Activated CD4-positive, CD25-positive, alpha-beta regulatory T cell (primary cell): ENCODE measurements around the gene TYW1.
"Not testable (repeated sequence)": the region's sequence is repeated elsewhere in the genome, so short reads cannot be mapped to it uniquely, and the experiment has no call there.

Experiments used
- DNase-seq, 4 experiments: peaks; one replicate each; lab custom pipeline; 2025; lab: John Stamatoyannopoulos, UW

TYW1 gene

GRCh38 chr7:67192123-67192702, 195.6 kb downstream of the TYW1 start:
- DNase-seq, result not testable (repeated sequence)

- DNase-seq, result not testable (repeated sequence)
Observed at GRCh38 chr7:67192889-67193613, 196.4 kb downstream of the TYW1 start.

GRCh38 chr7:67196176-67196575, 199.5 kb downstream of the TYW1 start:
- DNase-seq, result not testable (repeated sequence)

- DNase-seq, result not testable (repeated sequence)
Observed at GRCh38 chr7:67198865-67199526, 202.4 kb downstream of the TYW1 start.

GRCh38 chr7:67205772-67206171, 209.1 kb downstream of the TYW1 start:
- not testable (repeated sequence) for DNase-seq

GRCh38 chr7:67206452-67206851, 209.8 kb downstream of the TYW1 start:
- DNase-seq, result no peak

DNA sequence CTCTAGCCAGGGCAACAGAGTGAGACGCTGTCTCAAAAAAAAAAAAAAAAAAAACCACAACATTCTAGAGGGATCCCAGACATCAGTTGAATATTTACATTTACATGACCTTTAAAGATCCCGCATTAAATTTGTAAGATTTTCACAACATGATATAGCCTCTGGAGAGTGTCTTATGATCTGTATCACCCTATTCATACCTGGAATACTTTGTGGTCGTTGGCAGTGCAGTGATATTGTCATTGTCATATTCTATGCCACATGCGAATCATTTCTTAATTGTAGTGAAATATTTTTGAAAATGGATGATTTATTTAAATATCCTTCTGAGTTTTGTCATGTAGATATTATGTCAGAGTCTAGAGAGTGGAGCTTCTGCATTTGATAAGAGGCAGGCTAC, 212.0 kb downstream of the TYW1 start:
- not testable (repeated sequence) for DNase-seq

GRCh38 chr7:67209256-67209655, 212.6 kb downstream of the TYW1 start:
- DNase-seq, result no peak

- DNase-seq, result no peak
Observed at GRCh38 chr7:67210567-67210966, 213.9 kb downstream of the TYW1 start.

DNA sequence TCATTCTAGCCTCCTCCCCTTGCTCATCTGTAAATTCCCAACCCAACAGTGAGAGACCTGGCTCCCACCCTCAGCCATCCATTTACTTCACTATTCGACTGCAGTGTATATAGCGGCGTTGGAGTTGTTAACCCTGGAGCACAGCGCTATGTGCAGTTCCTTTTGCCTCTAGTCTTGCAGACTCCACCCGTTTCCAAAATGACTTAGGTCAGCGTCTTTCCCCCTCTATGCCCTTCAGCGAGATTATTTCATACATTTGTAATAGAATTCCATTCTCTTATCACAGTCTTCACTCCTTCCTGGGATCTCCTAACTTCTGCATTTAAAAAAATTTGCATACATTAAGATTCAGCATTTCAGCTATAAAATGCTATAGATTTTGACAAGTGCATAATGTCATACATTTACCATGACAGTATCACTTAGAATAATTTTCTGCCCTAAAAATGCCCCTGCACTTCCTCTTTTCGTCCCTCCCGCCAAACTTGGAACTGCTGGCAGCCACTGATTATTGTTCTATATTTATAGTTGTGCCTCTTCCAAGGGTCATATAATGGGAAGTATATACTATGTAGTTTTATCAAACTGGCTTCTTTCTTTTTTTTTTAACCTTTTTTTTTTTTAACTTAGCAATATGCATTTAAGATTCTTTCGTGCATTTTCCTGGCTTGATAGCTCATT, 215.2 kb downstream of the TYW1 start:
- not testable (repeated sequence) for DNase-seq

DNA sequence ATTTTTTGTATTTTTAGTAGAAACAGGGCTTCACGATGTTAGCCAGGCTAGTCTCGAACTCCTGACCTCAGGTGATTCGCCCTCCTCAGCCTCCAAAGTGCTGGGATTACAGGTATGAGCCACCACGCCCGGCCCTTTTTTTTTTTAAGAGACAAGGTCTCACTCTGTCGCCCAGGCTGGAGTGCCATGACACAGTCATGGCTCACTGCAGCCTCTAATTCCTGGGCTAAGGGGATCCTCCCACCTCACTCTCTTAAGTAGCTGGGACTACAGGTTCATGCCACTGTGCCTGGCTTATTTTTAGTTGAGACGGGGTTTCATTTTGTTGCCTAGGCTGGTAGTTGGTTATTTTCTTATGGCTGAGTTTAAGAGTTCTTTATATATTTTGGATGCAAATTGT, 216.4 kb downstream of the TYW1 start:
- DNase-seq, result not testable (repeated sequence)

- not testable (repeated sequence) for DNase-seq
Observed at GRCh38 chr7:67223551-67223950, 226.9 kb downstream of the TYW1 start.

GRCh38 chr7:67226340-67226907, 229.8 kb downstream of the TYW1 start:
- DNase-seq, result not testable (repeated sequence)

DNA sequence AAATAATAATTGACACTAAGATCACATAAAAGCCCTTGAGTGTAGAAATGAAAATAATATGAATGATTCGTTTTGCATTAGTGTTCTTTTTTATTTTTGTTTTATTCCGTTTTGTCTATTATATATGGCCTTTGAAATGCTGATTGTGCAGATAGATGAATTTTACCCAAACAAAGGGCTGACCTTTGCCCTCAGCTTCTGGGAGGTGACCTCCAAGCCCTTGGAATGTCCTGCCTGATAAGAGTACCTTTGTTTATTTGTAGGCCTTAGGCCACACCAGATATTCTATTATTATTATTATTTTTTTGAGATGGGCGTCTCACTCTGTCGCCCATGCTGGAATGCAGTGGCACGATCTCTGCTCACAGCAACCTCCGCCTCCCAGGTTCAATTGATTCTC, 230.3 kb downstream of the TYW1 start:
- not testable (repeated sequence) for DNase-seq

- DNase-seq, result not testable (repeated sequence)
Observed at GRCh38 chr7:67229018-67229417, 232.4 kb downstream of the TYW1 start.

- not testable (repeated sequence) for DNase-seq
Observed at GRCh38 chr7:67230029-67230428, 233.4 kb downstream of the TYW1 start.

- not testable (repeated sequence) for DNase-seq
Observed at GRCh38 chr7:67233506-67233905, 236.9 kb downstream of the TYW1 start.

DNA sequence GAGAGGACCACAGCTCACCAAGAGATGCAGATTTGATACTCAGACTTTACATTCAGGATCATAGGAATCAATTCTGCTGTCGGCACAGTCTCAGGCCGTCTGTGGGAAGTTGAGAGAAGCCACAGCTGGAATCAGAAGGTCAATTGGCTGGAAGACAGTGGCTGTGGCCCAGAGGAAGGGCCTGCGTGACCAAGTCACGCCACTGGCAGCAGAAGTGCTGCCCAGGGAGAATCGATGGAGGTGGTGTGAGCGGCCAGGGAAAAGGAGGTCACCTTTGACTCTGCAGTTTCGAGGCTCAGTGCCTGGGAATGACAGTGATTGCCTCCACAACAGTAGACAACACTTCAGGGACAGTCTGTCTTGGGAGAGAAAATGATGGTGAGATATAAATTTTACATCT, 239.6 kb downstream of the TYW1 start:
- DNase-seq, result not testable (repeated sequence)

DNA sequence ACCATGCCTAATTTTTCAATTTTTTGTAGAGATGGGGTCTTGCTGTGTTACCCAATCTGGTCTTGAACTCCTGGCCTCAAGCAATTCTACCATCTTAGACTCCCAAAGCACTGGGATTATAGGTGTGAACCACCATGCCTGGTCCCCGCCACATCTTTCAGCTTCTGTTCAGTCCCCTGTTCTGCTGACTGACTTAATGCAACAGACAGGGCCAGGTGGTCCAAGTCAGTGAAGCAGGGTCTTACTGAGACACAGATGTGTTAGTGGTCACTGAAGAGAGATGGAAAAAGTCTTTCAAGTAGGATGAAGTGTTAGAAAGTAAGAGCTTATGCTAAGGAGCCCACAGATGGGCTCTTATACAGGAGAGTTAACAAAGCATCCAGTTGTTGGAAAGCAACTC, 246.2 kb downstream of the TYW1 start:
- DNase-seq, result not testable (repeated sequence)

- not testable (repeated sequence) for DNase-seq
Observed at GRCh38 chr7:67248364-67248763, 251.7 kb downstream of the TYW1 start.

DNA sequence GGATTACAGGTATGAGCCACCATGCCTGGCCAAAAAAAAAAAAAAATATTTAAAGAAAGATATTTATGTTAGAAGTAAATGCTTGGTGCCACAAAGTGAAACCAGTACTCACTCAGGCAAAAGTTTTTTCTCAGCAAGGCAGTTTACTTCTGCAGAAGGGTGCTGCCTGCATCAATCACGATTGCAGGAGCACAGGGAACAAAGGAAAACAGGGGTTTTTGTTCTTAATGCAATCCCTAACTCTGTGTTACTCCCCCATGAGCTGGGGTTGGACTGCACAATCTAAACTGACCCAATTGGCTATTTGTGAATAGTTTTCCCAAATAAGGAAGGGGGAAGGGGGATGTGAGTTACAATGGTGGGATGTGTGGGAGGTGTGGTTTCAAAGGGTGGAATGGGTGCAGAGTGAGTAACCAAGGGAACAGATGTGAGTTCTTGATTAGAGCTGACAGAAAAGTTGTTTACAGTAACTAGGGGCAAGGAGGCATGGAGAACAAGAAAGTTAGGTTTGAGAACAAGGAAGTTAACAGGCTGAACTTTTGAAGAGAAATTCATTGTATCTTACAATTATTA, 255.4 kb downstream of the TYW1 start:
- no peak for DNase-seq

- DNase-seq, result not testable (repeated sequence)
Observed at GRCh38 chr7:67255076-67255475, 258.4 kb downstream of the TYW1 start.
